K562 (cell line): ENCODE measurements around the gene ZFPM1. TPM values are rescaled to one million over a fixed set of nuclear protein-coding genes. Genes with fewer than 3 reads are reported as not detected.

ENCODE experiments used
- ATAC-seq: fragments of 200-7000 bp; cut with Tn5 transposase; 3 replicates; pipeline ENCODE4 v1.9.1; 2020; ENCODE audit warnings: moderate library complexity
- BruUV-seq: library from RNA; stranded (reverse); fragments of 400-500 nt; replicated peaks from 2 replicates; lab custom pipeline; 2021; lab: Mats Ljungman, UMichigan
- CTCF ChIA-PET: fragments of 300-600 bp; formaldehyde crosslinking; extraction: SDS; loops from one replicate; lab custom pipeline; 2021; ENCODE audit warnings: low intra/inter-chr PET ratio; lab: Yijun Ruan, JAX
- POLR2A ChIA-PET: fragments of 300-600, 350-650 bp; sonication (Branson Sonifier 250); formaldehyde crosslinking; extraction: SDS; loops from one replicate; lab custom pipeline; 2021; ENCODE audit warnings: antibody characterized with exemption, inconsistent platforms; lab: Yijun Ruan, JAX
- DNase-seq, 4 experiments: peaks; one replicate each; pipeline versions ENCODE4 v3.0.0 to v3.0.0-alpha.2; 2011 to 2018; ENCODE audit warnings: low spot score in 3 of 4, mixed read lengths in 3 of 4; ENCODE audit errors: extremely low read depth in 1 of 4
- FAIRE-seq: peaks from 2 replicates; lab custom pipeline; 2011; peaks lifted over from hg19 to GRCh38; lab: Jason Lieb, UNC
- H2AFZ ChIP-seq: 2 replicates; pipeline ENCODE4 v1.6.0; 2011; ENCODE audit warnings: low read depth, low read length, control low read depth, inconsistent platforms
- H3K27ac ChIP-seq: fragments of 200-600 bp; 3 replicates; pipeline ENCODE4 v1.8.0; 2011; ENCODE audit warnings: low read depth, mild to moderate bottlenecking, control low read depth, inconsistent platforms, low read length, moderate library complexity, mixed read lengths; ENCODE audit errors: extremely low read depth
- H3K27me3 ChIP-seq, 2 experiments: fragments of 300-600 bp in 1 of 2; 2 replicates in 1 of 2; 3 replicates in 1 of 2; pipeline versions ENCODE4 v1.6.0 to v1.8.0; 2011; ENCODE audit warnings: inconsistent platforms in 2 of 2, low read length in 2 of 2, mild to moderate bottlenecking in 1 of 2, mixed read lengths in 1 of 2, moderate library complexity in 1 of 2; ENCODE audit not compliant: control insufficient read depth in 2 of 2, insufficient read depth in 2 of 2
- H3K36me3 ChIP-seq: fragments of 300-600 bp; 3 replicates; pipeline ENCODE4 v1.8.0; 2011; ENCODE audit warnings: mild to moderate bottlenecking, low read length, inconsistent platforms; ENCODE audit not compliant: control insufficient read depth, insufficient read depth
- H3K4me1 ChIP-seq, 2 experiments: fragments of 200-600 bp in 1 of 2; replicated peaks in 1 of 2; 2 replicates in 1 of 2; 3 replicates in 1 of 2; pipeline versions ENCODE4 v1.5.1 to v1.8.0; 2011; ENCODE audit warnings: inconsistent platforms in 2 of 2, low read length in 2 of 2, mild to moderate bottlenecking in 1 of 2, mixed read lengths in 1 of 2, moderate library complexity in 1 of 2; ENCODE audit not compliant: control insufficient read depth in 2 of 2, insufficient read depth in 2 of 2
- H3K4me2 ChIP-seq: 2 replicates; pipeline ENCODE4 v1.6.1; 2011; ENCODE audit warnings: low read length, control low read depth, inconsistent platforms, mixed read lengths; ENCODE audit not compliant: insufficient read depth
- H3K4me3 ChIP-seq: fragments of 200-600 bp; sonication (generic), shearing (Covaris generic); 2 replicates; pipeline ENCODE4 v1.5.1; 2016; ENCODE audit warnings: control low read depth, inconsistent platforms
- H3K79me2 ChIP-seq: fragments of 200-600 bp; 3 replicates; pipeline ENCODE4 v1.8.0; 2011; ENCODE audit warnings: low read length, inconsistent platforms; ENCODE audit not compliant: control insufficient read depth, insufficient read depth
- H3K9ac ChIP-seq, 2 experiments: 2 replicates each; pipeline versions ENCODE4 v1.6.0 to v1.6.1; 2011; ENCODE audit warnings: low read depth in 2 of 2, low read length in 2 of 2, control low read depth in 1 of 2, inconsistent platforms in 1 of 2, mild to moderate bottlenecking in 1 of 2, mixed read lengths in 1 of 2; ENCODE audit not compliant: insufficient read depth in 1 of 2
- H3K9me1 ChIP-seq: one replicate; pipeline ENCODE4 v1.6.0; 2011; ENCODE audit warnings: inconsistent platforms, mild to moderate bottlenecking, low read length, moderate library complexity; ENCODE audit not compliant: control insufficient read depth, insufficient read depth
- H3K9me3 ChIP-seq: replicated peaks from 2 replicates; pipeline ENCODE4 v1.5.1; 2011; ENCODE audit warnings: low read depth, low read length, inconsistent platforms; ENCODE audit not compliant: control insufficient read depth, insufficient read depth
- H4K20me1 ChIP-seq: replicated peaks from 2 replicates; pipeline ENCODE4 v1.6.1; 2011; ENCODE audit warnings: low read length, inconsistent platforms, mixed read lengths; ENCODE audit not compliant: control insufficient read depth, insufficient read depth
- CEBPB ChIP-seq: fragments of 450-650 bp; IDR thresholded peaks from 2 replicates; pipeline ENCODE4 v1.6.1; 2016; ENCODE audit warnings: missing genetic modification characterization, missing compliant biosample characterization
- CREB3 ChIP-seq: fragments of 450-650 bp; conservative IDR thresholded peaks from 2 replicates; pipeline ENCODE4 v1.6.1; 2016; ENCODE audit warnings: missing genetic modification characterization, low read depth, mild to moderate bottlenecking, missing compliant biosample characterization, moderate library complexity
- ETS1 ChIP-seq: conservative IDR thresholded peaks from 2 replicates; pipeline ENCODE4 v1.6.1; 2011; ENCODE audit warnings: low read depth, mild to moderate bottlenecking, low read length; ENCODE audit not compliant: control insufficient read depth
- NR2C1 ChIP-seq, 2 experiments: fragments of 450-650 bp; IDR thresholded peaks; 2 replicates each; pipeline ENCODE4 v1.6.1; 2017; ENCODE audit warnings: mild to moderate bottlenecking in 2 of 2, antibody characterized with exemption in 1 of 2, inconsistent platforms in 1 of 2, missing compliant biosample characterization in 1 of 2, missing genetic modification characterization in 1 of 2
- WGBS: fragments of 100-300 bp; shearing (Covaris generic); methylation state at CpG from one replicate; pipeline ENCODE4 v1.1.6; 2016; ENCODE audit warnings: low coverage, mixed read lengths; ENCODE audit not compliant: insufficient coverage; ENCODE audit errors: missing lambda C conversion rate; 5-methylcytosine and 5-hydroxymethylcytosine counted together
- in situ Hi-C: fragments of 300-500 bp; cut with MboI; formaldehyde crosslinking; loops from 4 replicates; pipeline ENCODE4 v1.15.0; 2018; ENCODE audit warnings: inconsistent platforms, mixed read lengths
- intact Hi-C: fragments of 100-400 bp; cut with micrococcal nuclease; formaldehyde crosslinking; loops from 2 replicates; pipeline ENCODE4 v1.14.2; 2022
- polyA plus RNA-seq, 8 experiments: library from polyadenylated mRNA; depleted of rRNA in 4 of 8; stranded (reverse) in 5 of 8; unstranded in 3 of 8; fragments of >200 nt; fragmentation: Nextera tagmentation in 2 of 8; fragmentation: Illumina TruSeq in 1 of 8; extraction: Ambion mirVana in 2 of 8; extraction: Trizol in 1 of 8; gene quantifications; 2 replicates each; pipeline versions ENCODE4 v1.2.1 to v1.2.3, GENCODE V29; 2011 to 2014; ENCODE audit warnings: inconsistent platforms in 1 of 8, missing spikeins in 1 of 8
- total RNA-seq, 7 experiments: library from RNA; depleted of rRNA in 6 of 7; stranded (reverse); fragments of >200 nt in 6 of 7; fragmentation: Illumina TruSeq in 2 of 7; extraction: Trizol in 2 of 7; gene quantifications; 2 replicates each; pipeline versions ENCODE4 v1.2.1 to v1.2.3, GENCODE V29; 2011 to 2021; ENCODE audit warnings: low replicate concordance in 1 of 7

The ZFPM1 gene
- total and polyA plus RNA-seq, 9 of the 15 experiments (the other 6 are each of a cell fraction or from before 2014, with no cell fraction given) = 0.03 to 35.9 (median 1.4) TPM

- CTCF ChIA-PET = interaction anchor here (0.6 kb wide), 1 partner anchor 42 kb away, joined by 4 read pairs; no protein-coding TSS in a partner anchor
- no peaks in the 10 kb centered on the region for H3K9me1 ChIP-seq
- 73% methylated on average over 18 of the region's 18 CpGs for WGBS
- intact Hi-C loops (no loop called here), in situ Hi-C loops (no loop called here)
- peak overlapping the region; percentile 79 for H3K4me3 ChIP-seq
- H3K79me2 ChIP-seq = peaks cover 46% of the 10 kb centered on the region
- H4K20me1 ChIP-seq = peaks cover 10% of the 10 kb centered on the region
- peak overlapping the region; percentile 79 to 93 for H3K9ac ChIP-seq
- POLR2A ChIA-PET = interaction anchor here (2.1 kb wide), 1 partner anchor 19 kb away, joined by 7 read pairs; no protein-coding TSS in a partner anchor
- FAIRE-seq = no peak
- peak overlapping the region; percentile 90 for H3K4me2 ChIP-seq
- no peaks in the 10 kb centered on the region for H3K9me3 ChIP-seq
- ATAC-seq = no peak
- peak overlapping the region; percentile 98 for H2AFZ ChIP-seq
- peaks cover 20 to 28% of the 10 kb centered on the region in 2 experiments; a peak in 4 of 5 replicates for H3K4me1 ChIP-seq
- peak overlapping the region; percentile 67; the same call in 2 of the 3 replicates for H3K27ac ChIP-seq
- no TSS peak for BruUV-seq
- TF ChIP-seq NR2C1 (IDR thresholded peaks at IDR 0.05) (no peak), NR2C1 (tag; IDR thresholded peaks at IDR 0.05) (0 out of 2 replicates have a peak, but pooled peaks have one; percentile 8), CREB3 (tag) (0 out of 2 replicates have a peak, but pooled peaks have one; percentile 15), ETS1 (no peak), CEBPB (tag) (0 out of 2 replicates have a peak, but pooled peaks have one; percentile 39)
- TF ChIP-seq, all 486 proteins: peak for 3
- Histone ChIP-seq H3K36me3 (peaks cover 25% of the 10 kb centered on the region), H3K27me3 (no peaks in the 10 kb centered on the region)
- no peak for DNase-seq
These were observed 115.9 kb downstream of the ZFPM1 start for GRCh38 chr16:88568710-88569613.
